HEK293 (cell line): ENCODE data around the gene SMARCA1.

Experiments
- CTCF ChIP-seq: fragments of 450-650 bp; formaldehyde crosslinking; IDR thresholded peaks from 2 replicates; pipeline ENCODE4 v1.5.1; 2016; ENCODE audit warnings: missing biosample characterization, missing genetic modification characterization
- MYNN ChIP-seq: fragments of 450-650 bp; formaldehyde crosslinking; IDR thresholded peaks from 2 replicates; pipeline ENCODE4 v1.5.1; 2016; ENCODE audit warnings: missing biosample characterization, missing genetic modification characterization, borderline replicate concordance

- TF ChIP-seq CTCF (tag by site-specific recombination) (no peak), MYNN (tag by site-specific recombination) (no peak)
Observed at GRCh38 chrX:129531132-129531531, 7.8 kb upstream of the SMARCA1 start.
